Limb (tissue), 2 donors: ENCODE measurements around the gene GMCL2.
"Not testable (repeated sequence)": the region's sequence is repeated elsewhere in the genome, so short reads cannot be mapped to it uniquely, and the experiment has no call there.

Source experiments
- DNase-seq, 2 donors: peaks; one replicate each; pipeline ENCODE4 v3.0.0-alpha.2; 2016; ENCODE audit errors: extremely low spot score in 2 of 2

Gene GMCL2

DNA sequence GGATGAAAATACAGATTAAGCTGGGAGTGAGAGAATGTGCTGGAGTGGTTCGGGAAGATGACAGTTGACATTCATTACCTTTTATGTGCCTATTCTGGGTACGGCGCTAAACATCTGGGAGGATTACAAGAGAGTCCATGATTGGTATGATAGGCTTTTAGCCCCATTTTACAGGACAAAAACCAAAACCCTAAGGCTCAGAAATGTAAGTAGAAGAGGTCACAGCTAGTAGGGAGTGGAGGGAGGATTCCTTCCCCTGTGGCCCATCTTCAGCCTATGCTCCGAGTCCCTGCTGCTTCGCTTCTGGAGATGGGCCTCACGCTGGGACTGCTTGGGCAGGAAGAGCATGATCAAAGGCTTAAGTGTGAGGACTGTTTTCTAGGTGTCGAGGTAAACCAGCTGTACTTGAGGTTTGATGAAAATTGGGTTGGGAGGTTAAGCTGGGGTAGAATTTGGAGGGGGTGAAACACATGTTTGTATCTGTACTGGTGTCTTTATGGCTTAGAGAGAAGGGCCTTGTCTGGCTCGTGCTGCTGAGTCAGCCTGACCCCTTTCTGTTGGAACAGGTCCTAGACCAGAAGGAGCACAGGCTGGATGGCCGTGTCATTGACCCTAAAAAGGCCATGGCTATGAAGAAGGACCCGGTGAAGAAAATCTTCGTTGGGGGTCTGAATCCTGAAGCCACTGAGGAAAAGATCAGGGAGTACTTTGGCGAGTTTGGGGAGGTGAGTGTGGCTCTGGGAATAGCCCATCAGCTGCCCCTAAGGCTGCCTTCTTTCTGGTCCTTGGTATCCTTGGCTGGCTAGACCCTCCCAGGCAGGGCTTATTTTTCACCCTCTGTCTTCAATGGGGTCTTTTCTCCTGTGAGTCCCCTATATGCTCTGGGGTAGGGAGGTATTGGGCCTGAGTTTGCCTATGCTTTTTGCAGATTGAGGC is 19.3 kb upstream of the GMCL2 start:
- no peak for DNase-seq

DNA sequence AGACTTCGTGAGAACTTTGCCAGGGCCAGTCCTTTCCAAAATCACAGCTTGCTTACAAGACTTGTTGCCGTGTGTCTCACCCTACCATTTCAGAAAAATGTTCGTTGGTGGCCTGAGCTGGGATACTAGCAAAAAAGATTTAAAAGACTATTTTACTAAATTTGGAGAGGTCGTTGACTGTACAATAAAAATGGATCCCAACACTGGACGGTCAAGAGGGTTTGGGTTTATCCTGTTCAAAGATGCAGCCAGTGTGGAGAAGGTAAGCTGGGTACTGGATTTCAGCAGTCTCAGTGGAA is 18.5 kb upstream of the GMCL2 start:
- DNase-seq = no peak

DNA sequence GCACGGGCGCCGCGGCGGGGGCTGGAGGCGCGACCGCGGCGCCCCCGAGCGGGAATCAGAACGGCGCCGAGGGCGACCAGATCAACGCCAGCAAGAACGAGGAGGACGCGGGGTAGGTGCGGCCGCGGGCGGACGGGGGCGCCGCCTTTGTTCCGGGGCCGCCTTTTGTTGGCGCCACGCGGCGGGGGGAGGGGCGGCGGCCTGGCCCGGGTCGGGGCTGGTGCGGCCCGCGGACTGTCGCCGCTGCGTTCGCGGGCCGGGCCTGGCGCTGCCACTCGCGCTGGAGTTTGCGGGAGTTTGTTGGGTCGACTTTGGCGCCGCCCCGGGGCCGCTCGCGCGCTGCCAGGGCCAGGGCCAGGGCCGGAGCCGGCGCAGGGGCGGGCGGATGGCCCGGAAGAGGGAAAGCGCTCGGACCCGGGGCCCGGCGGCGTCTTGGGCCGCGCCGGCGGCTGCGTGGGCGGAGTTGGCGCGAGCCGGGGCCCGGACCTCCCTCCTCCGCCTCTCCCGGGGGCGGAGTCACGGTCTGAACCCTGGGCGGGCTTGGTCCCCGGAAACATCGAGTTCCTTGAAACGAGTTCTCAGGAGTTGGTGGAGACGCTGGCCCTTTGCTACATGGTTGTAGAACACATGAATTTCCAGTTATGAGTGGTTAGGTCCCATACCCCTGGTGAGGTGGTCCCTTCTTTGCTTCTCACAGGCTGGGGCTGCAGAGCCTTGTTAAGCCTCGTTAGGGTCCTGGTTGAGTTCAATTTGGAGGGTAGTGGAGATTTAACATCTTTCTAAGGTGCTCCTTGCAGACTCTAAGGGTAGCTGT is 18.0 kb upstream of the GMCL2 start:
- DNase-seq = peak; percentile 56 to 80

DNA sequence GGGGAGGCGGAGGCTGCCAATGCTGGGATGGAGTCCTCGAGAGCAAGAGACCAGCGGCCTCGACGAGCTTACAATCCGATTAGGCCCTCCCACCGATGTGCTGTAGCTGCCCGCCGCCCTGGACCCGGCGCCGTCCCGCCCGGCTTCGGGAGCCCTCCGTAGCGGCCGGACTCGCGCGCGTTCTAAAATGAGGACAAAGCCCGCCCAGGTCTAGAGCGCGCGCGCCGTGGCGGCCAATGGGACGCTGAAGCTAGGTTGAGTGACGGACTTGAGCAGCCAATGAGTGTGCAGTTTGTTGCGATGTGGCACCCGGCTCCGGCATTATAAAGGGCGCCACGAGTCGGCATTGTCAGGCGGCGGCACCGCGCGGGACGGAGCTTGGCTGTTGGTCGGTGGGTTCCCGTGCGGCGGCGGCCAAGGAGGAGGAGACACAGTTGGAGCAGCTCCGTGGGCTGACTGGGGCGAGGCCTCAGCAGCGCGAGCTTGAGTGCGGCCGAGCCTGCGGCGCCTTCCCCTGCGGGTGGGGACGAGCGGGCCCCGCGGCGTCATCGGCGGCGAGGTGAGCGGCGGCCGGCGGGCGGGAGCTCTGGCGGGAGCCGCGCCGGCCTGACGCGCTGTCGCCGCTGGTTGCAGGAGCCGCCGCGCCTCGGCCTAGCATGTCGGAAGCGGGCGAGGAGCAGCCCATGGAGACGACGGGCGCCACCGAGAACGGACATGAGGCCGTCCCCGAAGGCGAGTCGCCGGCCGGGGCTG is 17.2 kb upstream of the GMCL2 start, which contains the start of gene HNRNPAB:
Gene HNRNPAB, plus strand, starts transcription at position 352 of the 753 bp plus-strand sequence. Its CDS starts 305 bp downstream, at position 657.
- DNase-seq = peak; percentile 95 to 98

DNA sequence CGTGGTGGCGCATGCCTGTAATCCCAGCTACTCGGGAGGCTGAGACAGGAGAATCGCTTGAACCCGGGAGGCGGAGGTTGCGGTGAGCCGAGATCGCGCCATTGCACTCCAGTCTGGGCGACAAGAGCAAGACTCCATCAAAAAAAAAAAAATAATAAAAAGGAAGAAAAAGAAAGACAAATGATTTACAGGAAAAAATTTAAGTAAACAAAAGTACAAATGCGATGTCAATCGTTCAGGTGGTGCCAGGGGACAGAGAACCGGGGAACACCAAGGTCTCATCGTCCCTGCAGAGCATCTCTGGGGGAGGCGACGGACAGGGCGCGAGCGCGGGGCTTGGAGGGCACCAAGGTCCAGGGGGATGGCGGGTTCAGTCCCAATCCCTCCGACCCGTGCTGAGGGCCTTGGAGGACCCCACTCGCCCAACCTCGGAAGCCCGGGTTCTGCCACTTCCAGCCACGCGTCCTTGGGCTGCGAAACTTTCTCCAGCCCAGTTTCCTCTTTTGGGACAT is 16.6 kb upstream of the GMCL2 start:
- DNase-seq = peak in 1 of 2 donors; percentile 2

DNA sequence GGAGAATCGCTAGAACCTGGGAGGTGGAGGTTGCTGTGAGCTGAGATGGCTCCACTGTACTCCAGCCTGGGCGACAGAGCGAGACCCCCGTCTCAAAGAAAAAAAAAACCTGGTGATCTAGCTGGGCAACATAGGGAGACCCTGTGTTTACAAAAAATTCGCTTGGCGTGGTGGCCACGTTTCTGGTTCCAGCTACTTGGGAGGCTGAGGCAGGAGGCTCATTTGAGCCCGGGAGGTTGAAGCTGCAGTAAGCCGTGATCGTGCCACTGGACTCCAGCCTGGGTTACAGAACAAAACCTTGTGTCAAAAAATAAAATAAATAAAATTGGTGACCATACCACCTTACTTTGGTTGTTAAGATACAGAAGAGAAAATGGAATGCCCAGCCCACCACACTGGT is 15.4 kb upstream of the GMCL2 start:
- no peak for DNase-seq

DNA sequence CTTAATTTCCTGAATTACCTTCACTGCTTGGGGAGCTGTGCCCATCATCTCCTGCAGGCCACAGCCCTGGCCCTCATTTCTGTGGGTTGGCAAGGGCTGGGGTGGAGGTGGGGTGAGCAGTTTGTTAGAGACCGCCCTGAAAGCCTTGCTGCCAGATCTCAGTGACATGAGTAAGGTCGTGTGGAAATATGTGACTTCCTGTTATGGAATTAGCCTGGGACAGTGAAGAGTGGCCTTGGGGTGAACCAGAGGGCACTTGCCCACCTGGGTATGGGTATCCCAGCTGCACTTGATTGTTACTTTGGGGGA is 14.7 kb upstream of the GMCL2 start:
- no peak for DNase-seq

DNA sequence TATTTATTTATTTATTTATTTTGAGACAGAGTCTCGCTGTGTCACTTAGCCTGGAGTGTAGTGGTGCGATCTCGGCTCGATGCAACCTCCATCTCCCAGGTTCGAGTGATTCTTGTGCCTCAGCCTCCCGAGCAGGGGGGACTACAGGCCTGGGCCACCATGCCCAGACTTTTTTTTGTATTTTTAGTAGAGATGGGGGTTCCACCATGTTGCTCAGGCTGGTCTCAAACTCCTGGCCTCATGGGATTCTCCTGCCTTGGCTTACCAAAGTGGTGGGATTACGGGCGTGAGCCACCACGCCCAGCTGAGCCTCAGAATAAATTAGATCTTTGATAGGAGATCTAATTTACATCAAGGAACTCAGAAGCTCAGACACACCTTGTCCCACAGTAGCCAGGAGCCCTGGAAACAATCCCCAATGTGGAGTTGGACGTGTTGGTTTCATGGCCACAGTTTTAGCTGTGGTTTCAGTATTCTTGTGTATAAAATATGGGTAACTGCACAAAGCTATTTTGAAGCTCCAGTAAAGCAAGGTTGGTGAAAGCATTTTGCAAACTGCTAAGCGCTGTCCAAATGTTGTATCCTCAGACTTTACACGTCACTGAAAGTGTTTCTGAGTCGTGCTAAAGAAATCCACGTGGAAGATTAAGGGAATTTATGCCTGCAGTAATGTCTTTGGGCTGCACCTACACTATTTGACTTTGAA is 14.2 kb upstream of the GMCL2 start:
- DNase-seq = no peak

DNA sequence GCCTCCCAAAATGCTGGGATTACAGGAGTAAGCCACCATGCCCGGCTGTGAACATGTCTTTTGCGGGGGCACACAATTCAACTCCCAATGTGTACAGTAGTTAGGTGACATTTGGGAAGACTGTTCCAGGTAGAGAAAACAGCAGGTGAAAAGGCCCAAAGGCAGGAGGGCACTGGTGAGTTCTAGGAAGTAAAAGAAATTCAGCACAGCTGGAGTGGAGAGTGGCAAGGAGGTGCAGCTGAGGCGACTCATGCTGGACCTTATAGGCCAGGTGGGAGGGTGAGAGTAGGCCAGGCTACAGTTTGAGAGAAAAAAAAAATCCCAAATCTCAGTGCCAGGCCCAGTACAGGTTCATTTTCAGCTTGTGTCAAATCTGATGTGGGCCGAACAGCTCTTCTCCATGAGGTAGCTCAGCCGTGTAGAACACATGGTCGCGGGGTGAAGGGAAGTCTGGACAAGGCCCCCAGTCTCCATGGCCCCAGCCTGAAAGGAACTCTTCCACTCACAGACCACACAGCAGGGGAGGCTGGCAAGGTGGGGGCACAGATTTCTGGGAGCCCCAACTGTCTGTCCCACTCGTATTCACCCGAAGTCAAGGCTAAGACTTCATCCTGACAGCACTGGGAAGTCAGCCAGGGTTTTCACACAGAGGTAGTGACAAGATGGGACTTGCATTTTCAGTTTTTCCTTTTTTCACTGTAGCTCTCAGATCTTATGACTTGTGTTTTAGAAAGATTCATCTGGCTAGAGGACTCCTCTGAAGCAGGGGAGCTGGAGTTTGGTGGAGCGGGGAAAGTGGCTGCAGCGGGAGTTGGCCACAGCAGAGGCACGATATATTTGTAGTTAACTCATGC is 12.6 kb upstream of the GMCL2 start:
- no peak for DNase-seq

DNA sequence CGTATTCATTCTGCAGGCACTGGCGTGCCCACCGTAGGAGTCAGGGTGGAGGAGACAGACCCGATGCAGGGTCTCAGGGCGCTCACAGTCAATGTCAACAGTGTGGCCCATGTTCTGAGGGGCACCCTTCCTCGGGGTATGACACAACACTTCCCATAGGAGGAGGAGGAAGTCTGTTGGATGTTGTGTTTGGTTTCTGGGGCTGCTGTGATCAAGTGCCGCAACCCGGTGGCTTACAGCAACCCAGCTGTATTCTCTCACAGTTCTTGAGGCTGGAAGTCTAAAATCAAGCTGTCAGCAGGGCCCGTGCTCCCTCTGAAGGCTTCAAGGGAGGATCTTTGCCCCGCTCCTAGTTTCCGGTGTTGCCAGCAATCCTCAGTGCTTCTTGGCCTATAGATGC is 11.5 kb upstream of the GMCL2 start:
- no peak for DNase-seq

DNA sequence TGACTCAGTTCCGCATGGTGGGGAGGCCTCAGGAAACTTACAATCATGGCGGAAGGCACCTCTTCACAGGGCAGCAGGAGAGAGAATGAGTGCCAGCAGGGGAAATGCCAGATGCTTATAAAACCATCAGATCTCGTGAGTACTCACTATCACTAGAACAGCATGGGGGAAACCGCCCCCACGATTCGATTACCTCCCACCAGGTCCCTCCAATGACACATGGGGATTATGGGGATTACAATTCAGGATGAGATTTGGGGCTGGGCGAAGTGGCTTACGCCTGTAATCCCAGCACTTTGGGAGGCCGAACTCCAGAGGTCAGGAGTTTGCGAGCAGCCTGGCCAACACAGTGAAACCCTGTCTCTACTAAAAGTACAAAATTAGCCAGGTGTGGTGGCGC is 11.0 kb upstream of the GMCL2 start:
- not testable (repeated sequence) for DNase-seq

DNA sequence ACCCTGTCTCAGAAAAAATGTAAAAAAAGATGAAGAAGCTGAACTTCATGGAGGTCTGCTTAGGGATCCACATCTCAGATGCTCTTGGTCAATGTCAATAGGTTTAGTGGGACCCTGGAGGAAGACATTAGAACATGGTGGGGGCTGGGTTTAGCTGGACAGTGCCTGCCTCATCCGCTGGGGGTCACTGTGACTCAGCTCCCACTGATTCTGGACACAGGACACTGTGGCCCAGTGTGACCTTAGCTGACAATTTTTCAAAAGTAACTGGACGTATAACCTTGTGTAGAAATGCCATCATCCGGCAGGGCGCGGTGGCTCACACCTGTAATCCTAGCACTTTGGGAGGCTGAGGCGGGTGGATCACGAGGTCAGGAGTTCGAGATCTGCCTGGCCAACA is 9.8 kb upstream of the GMCL2 start:
- DNase-seq = no peak

DNA sequence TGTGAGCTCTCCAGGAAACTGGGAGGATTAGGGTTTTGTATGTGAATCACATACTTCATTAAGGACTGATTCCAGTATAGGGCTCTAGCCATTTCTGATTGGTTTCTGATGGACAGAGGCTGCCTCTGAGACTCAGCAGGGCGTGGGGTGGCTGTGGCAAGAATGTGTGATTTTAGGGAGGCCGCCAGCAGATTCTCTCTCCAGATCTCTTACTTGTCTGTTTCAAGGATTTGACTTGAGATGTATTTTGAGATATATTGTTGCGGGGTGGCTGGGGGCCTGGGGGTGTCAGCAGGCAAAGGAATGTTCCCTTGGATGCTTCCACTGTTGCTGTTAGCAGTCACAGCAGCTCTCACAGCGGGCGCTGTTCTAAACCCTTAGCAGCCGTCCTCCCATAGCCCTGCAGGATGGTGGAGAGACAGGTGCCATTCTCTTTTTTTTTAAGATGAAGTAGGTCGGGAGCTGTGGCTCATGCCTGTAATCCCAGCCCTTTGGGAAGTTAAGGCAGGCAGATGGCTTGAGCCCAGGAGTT is 9.2 kb upstream of the GMCL2 start:
- DNase-seq = no peak

DNA sequence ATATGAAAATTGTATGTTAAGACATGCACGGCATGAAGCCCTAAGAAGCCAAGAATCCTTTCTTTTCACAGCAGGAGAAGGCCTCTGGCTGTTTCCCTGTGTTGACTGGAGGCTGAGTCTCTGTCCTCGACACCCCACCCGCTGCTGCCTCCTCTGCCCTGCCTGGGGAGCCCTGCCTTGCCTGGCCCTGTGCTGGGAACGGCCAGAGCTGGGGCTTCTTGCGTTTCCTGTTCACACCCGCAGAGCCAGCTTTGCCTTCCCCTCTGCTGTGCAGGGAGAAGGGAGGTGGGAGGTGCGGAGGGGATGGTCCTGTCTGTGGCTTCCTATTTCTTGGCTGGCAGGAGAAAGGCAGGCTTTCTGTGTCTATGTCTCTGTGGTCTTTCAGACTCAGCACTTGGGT is 6.9 kb upstream of the GMCL2 start:
- no peak for DNase-seq

DNA sequence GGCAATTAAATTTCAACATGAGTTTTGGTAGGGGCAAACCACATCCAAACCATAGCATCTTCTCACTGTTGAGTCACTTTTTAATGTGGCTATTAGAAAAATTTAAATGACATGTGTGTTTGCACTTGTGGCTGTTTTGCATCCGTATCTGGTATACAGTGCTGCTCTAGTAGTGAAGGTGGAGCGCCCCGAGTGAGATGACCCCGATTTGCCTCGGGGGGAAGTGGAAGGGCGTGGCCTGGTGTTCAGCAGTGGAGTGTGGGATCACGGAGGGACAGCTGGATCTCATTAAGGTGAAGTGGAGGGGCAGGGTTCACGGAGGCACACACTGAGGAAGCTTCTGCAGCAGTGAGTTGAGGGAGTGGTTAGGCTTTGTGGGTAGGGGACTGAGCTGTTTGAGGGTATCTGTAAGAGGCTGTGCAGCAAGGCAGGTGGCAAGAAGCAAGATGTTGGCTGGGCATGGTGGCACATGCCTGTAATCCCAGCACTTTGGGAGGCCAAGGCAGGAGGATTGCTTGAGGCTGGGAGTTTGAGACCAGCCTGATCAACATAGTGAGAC is 6.2 kb upstream of the GMCL2 start:
- DNase-seq = no peak

DNA sequence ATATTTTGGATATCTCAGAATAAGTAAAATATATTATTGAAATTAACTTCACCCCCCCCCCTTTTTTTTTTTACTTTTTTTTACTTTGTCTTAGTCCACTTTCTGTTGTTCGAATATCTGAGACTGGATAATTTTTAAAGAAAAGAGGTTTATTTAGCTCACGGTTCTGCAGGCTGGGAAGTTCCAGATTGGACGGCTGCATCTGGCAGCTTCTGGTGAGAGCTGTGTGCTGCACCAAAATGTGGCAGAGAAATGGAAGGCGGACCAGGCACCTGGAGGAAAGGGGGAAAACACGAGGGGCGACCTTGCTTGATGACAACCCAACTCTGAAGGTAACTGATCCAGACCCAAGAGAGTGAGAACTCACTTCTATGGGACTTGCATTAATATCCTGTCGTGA is 5.6 kb upstream of the GMCL2 start:
- DNase-seq = no peak

DNA sequence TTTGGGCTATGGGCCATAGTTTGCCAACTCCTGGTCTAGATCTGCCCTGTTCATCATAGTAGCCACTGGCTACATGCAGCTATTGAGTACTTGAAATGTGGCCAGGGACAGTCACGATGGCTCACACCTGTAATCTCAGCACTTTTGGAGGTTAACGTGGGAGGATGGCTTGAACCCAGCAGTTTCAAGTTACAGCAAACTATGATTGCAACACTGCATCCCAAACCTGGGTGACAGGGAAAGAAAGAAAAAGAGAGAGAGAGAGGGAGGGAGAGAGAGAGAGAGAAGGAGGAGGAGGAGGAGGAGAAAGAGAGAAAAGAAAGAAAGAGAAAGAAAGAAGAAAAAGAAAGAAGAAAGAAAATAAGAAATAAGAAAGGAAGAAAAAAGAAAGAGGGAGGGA is 5.1 kb upstream of the GMCL2 start:
- DNase-seq = no peak

DNA sequence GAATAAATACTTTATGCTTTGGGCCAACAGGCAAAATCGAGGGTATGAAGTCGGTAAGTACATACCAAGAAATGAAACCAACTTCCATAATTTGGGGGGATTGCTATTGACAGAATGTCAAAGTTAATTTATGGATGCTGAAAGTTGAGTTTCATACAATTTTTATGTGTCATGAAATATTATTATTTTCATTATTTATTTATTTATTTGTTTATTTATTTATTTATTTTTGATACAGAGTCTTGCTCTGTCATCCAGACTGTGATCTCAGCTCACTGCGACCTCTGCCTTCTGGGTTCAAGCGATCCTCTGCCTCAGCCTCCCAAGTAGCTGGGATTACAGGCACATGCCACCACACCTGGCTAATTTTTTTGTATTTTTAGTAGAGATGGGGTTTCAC is 4.5 kb upstream of the GMCL2 start:
- no peak for DNase-seq

DNA sequence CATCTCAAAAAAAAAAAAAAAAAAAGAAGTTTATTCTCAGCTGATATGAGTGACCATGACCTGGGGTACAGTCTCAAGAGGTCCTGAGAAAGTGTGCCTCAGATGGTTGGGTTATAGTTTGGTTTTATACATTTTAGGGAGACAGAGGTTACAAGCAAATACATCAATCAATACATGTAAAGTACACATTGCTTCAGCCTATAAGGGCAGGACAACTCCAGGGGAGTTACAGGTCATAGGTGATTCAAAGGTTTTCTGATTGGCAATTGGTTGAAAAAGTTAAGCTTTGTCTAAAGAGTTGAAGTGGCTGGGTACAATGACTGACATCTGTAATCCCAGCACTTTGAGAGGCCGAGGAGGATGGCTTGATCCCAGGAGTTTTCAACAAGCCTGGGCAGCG is 2.3 kb upstream of the GMCL2 start:
- no peak for DNase-seq

DNA sequence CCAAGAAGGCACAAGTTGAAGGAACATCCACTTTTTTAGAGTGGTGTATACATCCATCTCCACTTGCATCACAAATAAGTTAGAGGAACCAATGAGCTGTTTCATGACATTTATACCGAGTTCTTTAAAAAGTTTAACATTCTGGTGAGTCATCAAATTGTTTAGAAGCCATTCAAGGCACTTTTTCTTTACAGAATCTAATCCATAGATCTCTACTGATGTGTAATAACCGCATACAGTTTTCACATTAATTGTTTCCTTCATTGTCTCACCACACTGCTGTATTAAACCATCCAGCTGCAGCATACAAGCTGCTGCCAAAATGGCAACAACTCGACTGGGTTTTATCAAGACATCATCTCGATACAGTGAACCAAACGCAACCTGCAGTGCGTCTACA is 744 bp downstream of the GMCL2 start:
- DNase-seq = no peak
